GM21723 (cell line): Measurements from ENCODE around the gene C3orf20.

Experiments used
- ATAC-seq: cut with Tn5 transposase; IDR thresholded peaks from one replicate; pipeline ENCODE4 v1.9.1; 2021; ENCODE audit warnings: mild to moderate bottlenecking, moderate library complexity; ENCODE audit not compliant: unreplicated experiment

C3orf20 gene

DNA sequence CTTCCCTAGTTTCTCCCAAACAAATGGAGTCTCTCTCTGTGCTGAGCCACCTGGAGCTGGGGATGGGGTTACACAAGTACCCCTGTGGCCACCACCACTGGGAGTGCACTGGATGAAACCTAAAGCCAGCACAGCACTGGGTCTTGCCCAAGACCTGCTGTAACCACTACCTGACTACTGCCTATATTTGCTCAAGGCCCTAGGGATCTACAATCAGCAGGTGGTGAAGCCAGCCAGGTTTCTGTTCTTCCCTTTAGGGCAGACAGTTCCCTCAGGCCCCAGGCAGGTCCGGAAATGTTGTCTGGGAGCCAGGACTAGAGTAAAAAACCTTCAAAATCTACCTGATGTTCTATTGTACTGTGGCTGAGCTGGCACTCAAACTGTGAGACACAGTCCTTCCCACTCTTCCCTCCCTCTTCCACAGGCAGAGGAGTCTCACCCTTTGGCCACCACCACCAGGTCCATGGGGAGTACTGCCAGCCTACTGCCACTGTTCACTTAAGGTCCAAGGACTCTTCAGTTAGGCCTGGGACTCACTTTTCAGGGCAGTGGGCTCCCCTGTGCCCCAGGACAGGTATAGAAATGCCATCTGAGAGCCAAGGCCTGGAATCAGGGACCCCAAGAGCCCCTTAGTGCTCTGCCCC is 23.8 kb downstream of the C3orf20 start:
- no peak for ATAC-seq

DNA sequence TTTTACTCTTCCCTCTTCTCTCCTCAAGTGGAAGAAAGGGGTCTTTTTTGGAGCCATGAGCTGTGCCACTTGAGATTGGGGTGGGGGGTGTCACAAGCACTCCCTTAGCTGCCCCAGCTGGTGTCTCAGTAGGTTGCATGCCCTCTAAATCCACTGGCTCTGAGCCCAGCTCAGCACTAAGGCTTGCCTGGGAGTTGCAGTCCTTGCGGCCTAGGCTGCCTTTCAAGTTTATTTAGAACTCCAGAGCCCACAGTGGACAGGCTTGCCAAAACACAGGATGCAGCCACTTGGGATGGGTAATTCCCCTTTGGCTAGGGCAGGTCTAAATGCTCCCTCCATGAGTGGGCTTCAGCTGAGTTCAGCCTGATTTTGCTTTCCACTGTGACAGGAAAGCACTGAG is 24.7 kb downstream of the C3orf20 start:
- no peak for ATAC-seq

DNA sequence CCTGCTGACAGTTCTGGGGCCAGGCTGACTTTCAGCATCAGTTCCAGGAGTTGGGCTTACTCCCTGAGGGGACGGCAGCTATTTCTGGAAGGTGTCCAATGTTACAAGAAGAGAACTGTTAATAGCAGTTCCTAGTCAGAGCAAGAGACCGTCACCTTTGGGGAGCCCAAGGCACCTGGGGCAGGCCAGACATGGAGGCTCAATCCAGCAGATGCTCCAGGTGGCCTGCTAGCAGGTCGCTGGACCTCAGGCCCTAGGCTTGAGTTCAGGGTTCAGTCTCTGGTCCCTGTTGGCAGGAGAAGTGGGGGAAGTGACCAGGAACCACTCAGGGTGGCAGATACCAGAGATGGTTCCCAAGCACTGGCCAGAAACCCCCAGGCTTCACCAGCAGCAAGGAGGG is 25.9 kb downstream of the C3orf20 start:
- no peak for ATAC-seq

DNA sequence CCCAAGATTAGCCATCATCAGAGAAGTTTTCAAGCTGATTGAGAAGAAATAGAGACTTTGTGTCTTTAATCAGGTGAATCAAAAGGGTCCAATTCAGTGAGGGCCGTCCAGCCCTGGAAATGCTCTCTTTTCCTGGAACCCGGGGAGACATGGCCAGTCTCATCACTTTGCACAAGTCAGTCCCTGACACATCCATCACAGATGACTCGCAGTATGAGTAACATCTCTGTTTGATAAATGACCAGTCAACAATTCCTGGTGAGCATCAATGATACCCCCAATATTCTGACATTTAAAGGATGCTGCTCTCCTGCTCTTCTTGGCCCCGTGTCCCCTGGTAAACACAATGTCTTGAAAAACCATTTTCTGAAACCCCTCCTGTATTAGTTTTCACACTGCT is 26.7 kb downstream of the C3orf20 start:
- ATAC-seq = no peak

DNA sequence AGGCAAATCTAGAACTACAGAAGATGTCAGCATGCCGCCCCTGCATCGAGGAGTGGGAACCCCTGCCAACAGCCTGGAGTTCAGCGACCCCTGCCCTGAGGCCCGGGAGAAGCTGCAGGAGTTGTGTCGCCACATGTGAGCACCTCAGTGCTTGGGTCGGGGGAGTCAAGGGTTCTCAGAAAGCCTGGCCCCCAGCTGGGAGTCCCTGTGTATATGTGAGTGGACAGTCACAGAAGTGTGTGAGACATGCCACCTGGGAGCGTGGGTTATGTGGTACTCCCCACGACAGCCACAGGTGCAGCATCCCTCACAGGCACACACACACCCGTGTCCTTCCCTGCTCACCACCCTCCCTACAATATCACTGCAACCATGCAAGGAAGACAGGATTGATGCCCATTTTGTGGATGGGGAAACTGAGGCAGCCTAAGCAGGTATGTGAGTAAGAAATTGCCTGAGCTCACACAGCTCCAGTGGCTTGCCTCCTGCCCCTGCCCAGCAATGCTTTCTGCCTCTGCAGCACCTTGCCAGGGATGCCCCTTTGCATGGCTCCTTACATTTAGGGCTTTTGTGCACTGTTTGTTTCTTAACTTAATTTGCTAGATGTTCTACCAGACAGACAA is 28.3 kb downstream of the C3orf20 start:
- no peak for ATAC-seq

DNA sequence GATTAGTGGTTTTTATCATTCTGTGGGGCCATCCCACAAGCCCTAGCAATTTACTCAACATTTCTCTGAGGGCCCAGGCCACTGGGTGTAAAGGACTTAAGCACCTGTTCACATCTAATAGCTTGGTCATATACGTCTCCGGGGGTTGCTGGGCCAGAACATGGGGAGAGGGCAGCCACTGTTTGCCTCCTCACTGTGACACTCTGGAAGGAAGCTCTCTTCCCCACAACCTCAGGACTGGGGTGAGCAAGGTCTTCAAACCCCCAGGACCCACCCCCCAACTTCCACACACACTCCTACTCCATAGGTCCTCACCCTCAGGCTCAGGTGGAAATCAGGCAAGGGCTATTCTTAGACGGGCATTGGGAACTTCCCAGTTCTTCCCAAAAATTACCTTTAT is 28.9 kb downstream of the C3orf20 start:
- ATAC-seq = no peak

DNA sequence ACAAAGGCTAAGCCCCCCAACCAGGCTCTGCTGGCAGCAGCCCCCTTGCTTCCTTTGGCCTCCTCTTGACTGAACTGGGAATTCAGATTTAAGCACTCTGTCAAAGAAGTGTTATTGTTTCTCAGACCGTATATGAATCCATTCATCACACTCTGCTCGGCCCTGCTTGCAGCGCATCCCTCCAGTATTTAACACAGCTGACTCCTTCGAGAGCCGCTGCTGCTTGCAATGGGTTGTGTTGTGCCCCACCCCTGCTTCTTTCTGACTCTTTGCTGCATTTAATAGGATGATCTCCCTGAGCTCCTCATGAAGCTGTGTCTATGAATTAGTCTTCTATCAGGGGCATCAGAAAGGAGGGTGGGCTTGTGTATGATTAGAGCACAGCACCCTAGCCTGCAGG is 31.2 kb downstream of the C3orf20 start:
- no peak for ATAC-seq

DNA sequence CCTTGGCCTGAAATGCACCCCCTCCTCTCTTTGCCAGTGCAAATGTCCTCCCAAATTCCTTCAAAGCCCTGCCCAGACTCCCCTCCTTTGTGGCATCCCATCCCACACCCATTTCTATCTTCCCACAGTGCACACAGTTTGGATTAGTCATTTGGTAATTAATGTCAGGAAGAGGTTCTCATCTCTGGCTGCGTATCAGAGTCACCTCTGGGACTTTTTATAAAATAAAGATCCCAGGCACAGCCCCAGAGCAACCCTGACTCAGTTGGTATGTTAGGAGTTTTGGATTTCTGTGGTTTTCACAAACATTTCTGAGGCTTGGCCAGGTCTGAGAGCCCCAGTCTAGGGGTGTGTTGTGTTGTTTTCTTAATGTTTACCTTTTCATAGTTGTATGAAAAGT is 41.6 kb downstream of the C3orf20 start:
- ATAC-seq = no peak

DNA sequence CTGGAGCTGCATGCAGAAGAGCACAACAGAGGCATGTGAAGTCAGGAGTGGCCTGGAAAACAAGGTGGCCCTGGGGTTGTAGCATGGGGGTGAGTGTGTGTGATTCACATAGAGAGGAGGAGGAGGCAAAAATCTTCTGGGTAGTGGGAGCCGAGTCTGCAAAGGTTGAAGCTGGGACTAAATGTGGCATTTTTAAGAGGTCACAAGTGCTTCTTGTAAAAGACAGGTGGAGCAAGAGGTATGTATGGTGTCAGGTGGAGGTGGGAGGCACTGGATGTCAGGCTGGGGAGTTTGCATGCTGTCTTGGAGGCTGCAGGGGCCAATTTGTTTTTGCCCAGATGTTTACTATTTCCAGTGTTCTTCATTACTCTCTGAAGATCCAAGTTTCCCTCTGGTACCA is 42.4 kb downstream of the C3orf20 start:
- ATAC-seq = no peak

DNA sequence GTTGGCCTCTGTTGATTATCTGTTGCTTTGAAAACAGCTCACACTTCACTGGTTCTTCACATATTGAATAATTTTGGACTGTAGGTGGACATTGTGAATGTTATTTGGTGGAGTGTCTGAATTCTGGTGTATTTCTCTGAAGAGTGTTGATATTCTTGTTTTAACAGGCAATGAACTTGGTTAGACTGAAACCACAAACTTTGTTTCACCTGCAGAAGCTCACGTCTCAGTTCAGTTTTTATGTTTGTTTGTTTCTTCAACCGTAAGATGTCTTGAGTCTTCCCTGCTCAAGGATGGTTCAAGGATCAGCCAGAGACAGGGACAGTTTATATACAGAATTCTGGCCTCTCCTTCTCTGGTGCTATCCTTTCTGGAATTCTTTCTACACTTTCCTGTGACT is 43.6 kb downstream of the C3orf20 start:
- peak; percentile 68 for ATAC-seq

DNA sequence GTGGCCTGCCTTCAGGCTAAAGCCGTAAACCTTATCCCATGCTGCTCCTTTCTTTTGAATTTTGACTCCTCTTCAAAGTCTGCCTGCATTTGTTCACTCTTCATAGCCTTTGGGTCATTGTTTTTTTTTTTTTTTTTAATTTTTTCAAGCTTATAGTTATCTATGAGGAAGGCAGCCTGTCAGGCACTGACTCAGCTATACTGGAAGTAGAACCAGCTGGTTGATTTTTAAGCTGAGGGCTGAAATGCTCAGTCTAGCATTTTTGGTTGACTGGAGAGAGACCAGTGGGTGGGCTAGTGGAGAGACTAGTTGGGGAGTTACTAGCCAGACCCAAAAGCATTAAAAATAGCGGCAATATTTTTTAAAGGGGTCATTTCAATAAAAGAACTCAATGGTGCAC is 44.1 kb downstream of the C3orf20 start:
- peak; percentile 29 for ATAC-seq

DNA sequence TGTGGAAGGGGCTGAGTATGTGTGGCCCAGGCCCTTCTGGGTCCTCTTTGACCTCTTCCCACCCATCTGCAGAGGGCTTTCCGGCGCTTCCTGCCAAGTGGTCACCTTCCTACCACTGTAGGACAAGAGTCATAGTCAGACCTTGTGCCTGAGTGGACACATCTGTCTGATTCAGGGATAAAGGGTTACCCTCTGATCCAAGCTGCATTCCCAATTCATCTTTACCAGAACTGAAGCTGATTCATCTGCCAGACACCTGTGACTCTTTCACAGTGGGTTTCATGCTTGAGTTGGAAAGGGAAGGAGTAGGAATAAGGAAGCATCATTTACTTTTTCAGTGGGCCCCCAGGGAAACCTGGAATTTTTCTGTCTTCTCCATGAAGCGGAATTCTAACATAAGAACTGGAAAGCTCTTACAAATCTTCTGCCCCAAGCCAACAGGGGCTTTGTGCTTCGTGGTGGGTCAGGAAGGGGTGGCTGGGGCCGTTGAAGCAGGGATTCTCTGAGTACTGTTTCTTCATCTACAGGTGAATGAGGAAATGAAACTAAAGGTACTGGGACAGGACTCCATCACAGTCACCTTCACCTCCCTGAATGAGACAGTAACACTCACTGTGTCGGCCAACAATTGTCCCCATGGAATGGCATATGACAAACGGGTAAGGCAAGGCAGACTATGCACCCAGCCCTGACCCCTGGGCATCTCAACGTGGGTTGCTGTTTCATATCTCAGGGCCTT is 46.4 kb downstream of the C3orf20 start:
- no peak for ATAC-seq

DNA sequence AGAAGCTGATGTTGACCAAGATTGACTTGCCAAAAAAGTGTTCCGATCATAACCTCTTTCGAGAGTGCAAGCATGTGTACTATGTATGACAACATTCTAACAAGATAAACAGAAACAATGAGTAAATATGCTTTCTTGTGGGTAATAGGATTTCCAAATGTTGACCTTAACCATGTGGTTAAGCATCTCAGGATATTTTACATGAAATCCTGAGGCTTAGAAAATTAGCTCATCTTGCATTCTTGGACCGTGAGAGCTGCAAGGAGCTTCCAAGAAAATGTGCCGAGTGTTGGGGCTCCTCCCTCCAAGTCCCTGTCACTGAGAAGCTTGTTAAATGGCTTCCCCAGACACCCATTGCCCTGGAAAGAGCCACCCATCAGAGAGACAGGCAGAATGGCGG is 50.1 kb downstream of the C3orf20 start:
- ATAC-seq = no peak

DNA sequence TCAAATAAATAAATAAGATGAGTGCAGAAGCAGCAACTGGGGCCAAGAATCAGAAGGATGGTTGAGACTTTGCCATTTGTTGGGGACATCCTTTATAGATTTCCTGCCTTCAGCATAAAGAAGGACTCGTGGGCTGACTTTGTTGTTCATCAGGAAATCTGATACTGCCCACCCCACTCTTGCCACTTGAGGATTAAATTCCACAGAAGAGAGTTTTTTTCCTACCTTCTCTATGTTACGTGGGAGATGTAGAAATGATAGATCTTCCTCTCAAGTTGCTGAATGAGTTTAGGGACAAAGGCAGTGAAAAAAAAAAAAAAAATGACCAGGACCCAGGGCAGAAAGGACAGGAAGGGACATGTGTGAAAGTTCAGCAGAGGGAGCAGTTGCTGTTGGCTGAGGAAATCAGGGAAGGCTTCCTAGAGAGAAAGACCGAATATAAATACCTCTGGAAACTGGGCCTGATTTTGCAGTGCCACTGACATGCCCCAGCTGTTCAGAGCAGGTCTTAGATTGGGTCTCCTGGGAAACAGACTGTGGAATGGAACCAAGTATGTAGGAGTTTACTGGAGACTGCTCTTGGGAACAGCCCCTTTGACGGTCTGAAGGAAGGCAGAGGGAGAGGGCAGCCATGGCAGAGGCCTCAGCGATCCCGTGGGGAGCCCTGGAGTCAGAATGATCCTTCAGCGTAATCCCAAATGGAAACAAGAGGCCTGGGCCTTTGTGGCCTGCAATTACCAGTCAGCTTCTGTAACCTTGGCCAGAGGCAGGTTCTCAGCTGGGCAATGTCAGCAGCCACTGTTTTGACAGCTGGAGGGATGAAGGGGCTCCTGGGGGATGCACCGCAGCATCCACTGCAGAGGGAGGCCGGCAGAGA is 50.9 kb downstream of the C3orf20 start:
- ATAC-seq = no peak

DNA sequence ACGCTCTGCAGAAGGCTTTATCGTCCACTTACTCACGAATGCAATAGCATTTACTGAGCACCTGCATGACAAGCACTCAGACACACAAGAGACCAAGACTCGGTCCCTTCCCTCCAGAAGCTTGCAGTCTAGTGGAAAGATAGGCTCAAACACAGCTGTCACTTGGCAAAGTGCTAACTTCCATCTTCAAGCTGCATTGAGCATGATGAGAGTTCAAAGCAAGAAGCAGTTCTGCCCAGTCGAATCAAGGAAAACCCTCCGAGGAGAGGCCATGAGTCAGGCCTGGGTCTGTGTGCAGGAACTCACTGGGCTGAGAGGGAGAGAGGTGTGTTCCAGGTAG is 51.5 kb downstream of the C3orf20 start:
- ATAC-seq = no peak

DNA sequence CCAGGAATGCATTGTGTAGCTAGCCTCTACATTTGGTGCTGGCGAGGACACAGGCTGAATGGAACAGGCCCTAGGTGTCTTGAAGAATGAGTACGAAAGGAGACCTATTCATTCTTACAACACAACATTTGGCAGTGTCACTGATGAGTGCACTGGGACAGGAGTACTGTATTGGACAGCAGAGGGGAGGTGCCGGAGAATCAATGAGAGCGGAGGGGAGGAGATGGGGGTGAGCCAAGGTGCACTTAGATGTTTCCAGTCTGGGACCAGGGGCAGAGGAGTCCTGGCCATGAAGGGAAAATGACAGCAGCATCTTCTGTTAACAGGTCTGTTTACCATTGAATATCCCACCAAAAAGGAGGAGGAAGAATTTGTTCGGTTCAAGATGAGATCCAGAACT is 53.2 kb downstream of the C3orf20 start:
- no peak for ATAC-seq

DNA sequence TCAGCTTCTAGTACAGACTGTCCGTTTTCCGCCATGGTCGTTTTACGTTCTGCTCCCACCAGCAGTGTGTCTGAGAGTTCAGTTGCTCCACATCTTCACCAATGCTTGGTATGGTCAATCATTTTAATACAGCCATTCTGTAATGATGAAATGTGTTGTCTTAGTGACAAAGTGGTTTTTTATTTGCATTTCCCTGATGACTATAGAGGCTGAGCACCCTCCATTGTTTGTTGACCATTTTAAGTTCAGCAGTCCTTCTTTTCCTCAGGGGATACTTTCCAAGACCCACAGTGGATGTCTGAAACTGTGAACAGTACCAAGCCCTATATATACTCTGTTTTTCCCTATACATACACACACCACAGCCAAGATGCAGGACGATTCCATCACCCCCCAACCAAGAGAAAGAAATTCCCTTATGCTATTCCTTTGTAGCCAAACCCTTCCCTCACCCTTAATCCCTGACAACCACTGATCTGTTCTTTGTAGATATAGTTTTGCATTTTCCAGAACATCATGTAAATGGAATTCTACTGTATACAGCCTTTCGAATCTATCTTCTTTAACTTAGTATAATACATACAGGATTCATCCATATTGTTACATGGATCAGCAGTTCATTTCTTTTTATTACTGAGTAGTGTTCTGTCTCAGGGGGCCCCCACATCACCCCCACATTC is 55.9 kb downstream of the C3orf20 start:
- no peak for ATAC-seq

DNA sequence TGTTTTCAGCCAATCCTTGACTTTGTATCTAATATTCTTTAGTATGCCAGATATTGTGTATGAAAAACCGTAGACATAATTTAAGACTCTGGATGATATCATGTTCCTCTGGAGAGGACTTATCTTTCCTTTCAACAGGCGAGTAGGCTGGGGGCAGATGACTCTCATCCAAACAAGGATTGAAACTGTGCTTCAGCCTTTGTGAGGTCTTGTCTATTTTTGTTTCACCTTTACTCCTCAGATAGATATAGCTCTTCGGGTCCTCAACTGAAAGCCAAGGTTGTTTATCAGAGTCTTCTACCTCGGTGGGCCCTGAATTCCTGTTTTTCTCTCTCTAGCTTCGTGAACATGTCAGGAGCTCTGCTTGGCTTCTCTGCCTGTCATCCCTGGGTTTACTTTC is 66.0 kb downstream of the C3orf20 start:
- ATAC-seq = no peak

DNA sequence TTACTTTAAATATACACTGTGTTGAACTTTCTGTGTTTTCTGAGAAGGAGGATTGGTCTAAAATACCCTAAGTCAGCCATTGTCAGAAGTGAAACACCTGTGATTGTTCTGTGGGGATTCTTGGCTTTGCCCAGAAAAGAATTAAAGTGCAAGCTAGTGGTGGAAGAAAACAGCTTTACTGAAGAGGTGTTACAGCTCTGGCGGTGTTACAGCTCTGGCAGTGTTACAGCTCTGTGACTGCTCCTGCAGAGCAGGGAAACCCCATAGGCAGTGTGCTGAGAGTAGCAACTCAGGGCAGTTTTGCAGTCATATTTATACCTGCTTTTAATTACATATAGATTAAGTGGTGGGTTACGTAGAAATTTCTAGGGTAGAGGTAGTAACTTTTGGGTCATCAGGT is 66.6 kb downstream of the C3orf20 start:
- ATAC-seq = no peak

DNA sequence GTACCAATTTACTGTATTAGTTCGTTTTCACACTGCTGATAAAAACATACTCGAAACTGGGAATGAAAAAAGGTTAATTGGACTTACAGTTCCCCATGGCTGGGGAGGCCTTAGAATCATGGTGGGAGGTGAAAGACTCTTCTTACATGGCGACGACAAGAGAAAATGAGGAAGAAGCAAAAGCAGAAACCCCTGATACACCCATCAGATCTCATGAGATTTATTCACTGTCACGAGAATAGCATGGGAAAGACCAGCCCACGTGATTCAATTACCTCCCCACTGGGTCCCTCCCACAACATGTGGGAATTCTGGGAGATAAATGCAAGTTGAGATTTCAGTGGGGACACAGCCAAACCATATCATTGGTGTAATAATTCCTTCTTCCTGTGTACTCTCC is 69.6 kb downstream of the C3orf20 start:
- no peak for ATAC-seq

DNA sequence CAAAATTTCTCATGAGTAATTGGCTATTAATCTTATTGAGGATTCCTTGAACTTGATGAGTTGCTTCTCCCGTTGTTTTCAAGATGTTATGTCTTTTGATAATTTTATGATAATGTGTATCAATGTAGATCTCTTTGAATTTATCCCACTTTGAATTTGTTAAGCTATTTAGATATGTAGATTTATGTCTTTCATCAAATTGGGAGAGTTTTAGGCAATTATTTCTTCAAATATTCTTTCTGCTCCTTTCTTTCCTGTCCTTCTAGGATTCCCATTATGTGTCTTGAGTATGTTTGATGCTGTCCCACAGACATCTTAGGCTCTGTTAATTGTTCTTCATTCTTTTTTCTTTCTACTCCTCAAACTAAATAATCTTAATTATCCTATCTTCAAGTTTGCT is 75.7 kb downstream of the C3orf20 start:
- ATAC-seq = no peak
